Measurements from ENCODE around the gene PRRX2.
A peak's percentile ranks its signal among the peaks of the same experiment; 100 is the strongest.

The PRRX2 gene
- total RNA-seq: 0 to 1.4 (median 0.33) reads per million in 9 experiments

GRCh38 chr9:129665389-129665775, at the start of gene PRRX2:
PRRX2 (plus strand) TSS chr9:129665647; CDS start chr9:129665868, 221 bp downstream.
- no peak within 1 kb of the TSS for H3K27ac Mint-ChIP-seq
- peak in 2 of 3 experiments; percentile 14 to 20 for DNase-seq
- H3K4me1 Mint-ChIP-seq (ENCODE audit: low read depth in 2 of 2): peaks cover 5 to 6% of the 10 kb centered on the region in 2 donors
- no peaks in the 10 kb centered on the region for H3K9me3 Mint-ChIP-seq
- peaks cover 17 to 36% of the 10 kb centered on the region in 2 donors for H3K27me3 Mint-ChIP-seq
- peak within 1 kb of the TSS; percentile 84 to 88 for H3K4me3 Mint-ChIP-seq
- H3K36me3 Mint-ChIP-seq (ENCODE audit: insufficient read depth): no peaks in the 10 kb centered on the region
- ATAC-seq (replicated peaks): peak; percentile 73

GRCh38 chr9:129617167-129617566, 48.3 kb upstream of the PRRX2 start:
- no peak overlapping the region for H3K4me3 Mint-ChIP-seq
- H3K4me1 Mint-ChIP-seq (ENCODE audit: low read depth in 2 of 2): no peaks in the 10 kb centered on the region
- no peaks in the 10 kb centered on the region for H3K36me3 Mint-ChIP-seq (ENCODE audit: insufficient read depth)
- ATAC-seq (replicated peaks): peak; percentile 42
- no peak overlapping the region for H3K27ac Mint-ChIP-seq
- no peaks in the 10 kb centered on the region for H3K9me3 Mint-ChIP-seq
- no peak for DNase-seq
- peaks cover 20 to 46% of the 10 kb centered on the region in 2 donors for H3K27me3 Mint-ChIP-seq

- peaks cover 20 to 51% of the 10 kb centered on the region in 2 donors for H3K27me3 Mint-ChIP-seq
- ATAC-seq (replicated peaks): peak; percentile 25
- no peak for DNase-seq
These were observed 45.4 kb upstream of the PRRX2 start for GRCh38 chr9:129619787-129620668.

GRCh38 chr9:129620669-129621295, 44.7 kb upstream of the PRRX2 start, which contains the start of gene C9orf50:
C9orf50 (minus strand) TSS chr9:129621101; CDS start chr9:129620574, 527 bp downstream.
- H3K36me3 Mint-ChIP-seq (ENCODE audit: insufficient read depth): peaks cover 16% of the 10 kb centered on the region
- H3K4me1 Mint-ChIP-seq (ENCODE audit: low read depth in 2 of 2): peaks cover 9 to 14% of the 10 kb centered on the region in 2 donors
- DNase-seq (no peak), ATAC-seq (replicated peaks) (no peak)
- no peaks in the 10 kb centered on the region for H3K9me3 Mint-ChIP-seq
- peaks cover 20 to 51% of the 10 kb centered on the region in 2 donors for H3K27me3 Mint-ChIP-seq
- H3K27ac Mint-ChIP-seq: no peak within 1 kb of the TSS
- peak within 1 kb of the TSS; percentile 6 to 29 for H3K4me3 Mint-ChIP-seq

More at GRCh38 chr9:129619787-129620668, 45.4 kb upstream of the PRRX2 start:
- Mint-ChIP-seq H3K36me3 (ENCODE audit: insufficient read depth) (peaks cover 9% of the 10 kb centered on the region), H3K9me3 (no peaks in the 10 kb centered on the region), H3K4me1 (ENCODE audit: low read depth in 2 of 2) (peaks cover 8 to 11% of the 10 kb centered on the region in 2 donors), H3K4me3 (peak overlapping the region; percentile 6 to 60), H3K27ac (no peak overlapping the region)

- DNase-seq (no peak), ATAC-seq (replicated peaks) (no peak)
- Mint-ChIP-seq H3K36me3 (ENCODE audit: insufficient read depth) (peaks cover 30% of the 10 kb centered on the region), H3K27me3 (peaks cover 20 to 46% of the 10 kb centered on the region in 2 donors), H3K4me1 (ENCODE audit: low read depth in 2 of 2) (peaks cover 25 to 30% of the 10 kb centered on the region in 2 donors), H3K27ac (no peak overlapping the region), H3K9me3 (no peaks in the 10 kb centered on the region), H3K4me3 (no peak overlapping the region)
These were observed 42.1 kb upstream of the PRRX2 start for GRCh38 chr9:129623331-129623730.

GRCh38 chr9:129624168-129624759, 41.2 kb upstream of the PRRX2 start:
- peak overlapping the region; percentile 62 to 96 for H3K27ac Mint-ChIP-seq
- no peak for ATAC-seq (replicated peaks)
- no peaks in the 10 kb centered on the region for H3K9me3 Mint-ChIP-seq
- peak; percentile 62 to 67 (median 62) for DNase-seq
- peaks cover 10 to 37% of the 10 kb centered on the region in 2 donors for H3K27me3 Mint-ChIP-seq
- peaks cover 30% of the 10 kb centered on the region for H3K36me3 Mint-ChIP-seq (ENCODE audit: insufficient read depth)
- peaks cover 33 to 39% of the 10 kb centered on the region in 2 donors for H3K4me1 Mint-ChIP-seq (ENCODE audit: low read depth in 2 of 2)
- peak overlapping the region; percentile 63 to 89 for H3K4me3 Mint-ChIP-seq

GRCh38 chr9:129624947-129625346, 40.5 kb upstream of the PRRX2 start:
- Mint-ChIP-seq H3K4me1 (ENCODE audit: low read depth in 2 of 2) (peaks cover 38 to 45% of the 10 kb centered on the region in 2 donors), H3K4me3 (peak overlapping the region; percentile 83 to 89), H3K27me3 (peaks cover 8 to 30% of the 10 kb centered on the region in 2 donors), H3K36me3 (ENCODE audit: insufficient read depth) (peaks cover 33% of the 10 kb centered on the region), H3K9me3 (no peaks in the 10 kb centered on the region), H3K27ac (peak overlapping the region; percentile 95 to 96)
- ATAC-seq (replicated peaks) (peak; percentile 28), DNase-seq (no peak)

- peak within 1 kb of the TSS; percentile 83 to 89 for H3K4me3 Mint-ChIP-seq
- H3K36me3 Mint-ChIP-seq (ENCODE audit: insufficient read depth): peaks cover 33% of the 10 kb centered on the region
- peak within 1 kb of the TSS; percentile 95 to 96 for H3K27ac Mint-ChIP-seq
- H3K9me3 Mint-ChIP-seq: no peaks in the 10 kb centered on the region
- H3K27me3 Mint-ChIP-seq: peaks cover 4 to 23% of the 10 kb centered on the region in 2 donors
- peak; percentile 88 to 94 (median 92) for DNase-seq
- ATAC-seq (replicated peaks): peak; percentile 81
- H3K4me1 Mint-ChIP-seq (ENCODE audit: low read depth in 2 of 2): peaks cover 42 to 46% of the 10 kb centered on the region in 2 donors
These were observed 39.3 kb upstream of the PRRX2 start, which contains the start of gene NTMT1 for GRCh38 chr9:129626079-129626624. NTMT1 (plus strand) TSS chr9:129626163; CDS start chr9:129632704, 6,541 bp downstream.

GRCh38 chr9:129626625-129627284, 38.7 kb upstream of the PRRX2 start:
- Mint-ChIP-seq H3K9me3 (no peaks in the 10 kb centered on the region), H3K27me3 (peaks cover 0 to 17% of the 10 kb centered on the region in 2 donors), H3K4me1 (ENCODE audit: low read depth in 2 of 2) (peaks cover 47 to 52% of the 10 kb centered on the region in 2 donors), H3K36me3 (ENCODE audit: insufficient read depth) (peaks cover 36% of the 10 kb centered on the region), H3K4me3 (peak overlapping the region; percentile 83 to 89), H3K27ac (peak overlapping the region; percentile 95 to 96)
- ATAC-seq (replicated peaks) (peak; percentile 50), DNase-seq (peak; percentile 44 to 45 (median 44))

GRCh38 chr9:129627556-129628440, 37.6 kb upstream of the PRRX2 start:
- no peaks in the 10 kb centered on the region for H3K9me3 Mint-ChIP-seq
- H3K4me1 Mint-ChIP-seq (ENCODE audit: low read depth in 2 of 2): peaks cover 49 to 58% of the 10 kb centered on the region in 2 donors
- H3K27me3 Mint-ChIP-seq: peaks cover 0 to 9% of the 10 kb centered on the region in 2 donors
- H3K36me3 Mint-ChIP-seq (ENCODE audit: insufficient read depth): peaks cover 40% of the 10 kb centered on the region
- peak overlapping the region; percentile 95 to 96 for H3K27ac Mint-ChIP-seq
- DNase-seq (no peak), ATAC-seq (replicated peaks) (no peak)
- peak overlapping the region; percentile 83 to 89 for H3K4me3 Mint-ChIP-seq

- Mint-ChIP-seq H3K4me3 (peak overlapping the region in 1 of 2 donors; percentile 41), H3K4me1 (ENCODE audit: low read depth in 2 of 2) (peaks cover 47 to 55% of the 10 kb centered on the region in 2 donors), H3K27me3 (peaks cover 0 to under 1% of the 10 kb centered on the region in 2 donors), H3K27ac (peak overlapping the region; percentile 95 to 96), H3K9me3 (no peaks in the 10 kb centered on the region), H3K36me3 (ENCODE audit: insufficient read depth) (peaks cover 48% of the 10 kb centered on the region)
- ATAC-seq (replicated peaks) (no peak), DNase-seq (no peak)
These were observed 36.7 kb upstream of the PRRX2 start for GRCh38 chr9:129628709-129629108.

Measured in effector memory CD8-positive, alpha-beta T cell (primary cell).